T-helper 2 cell (primary cell): ENCODE results near the gene CAPG.

ENCODE experiments used
- DNase-seq, 5 experiments: peaks; one replicate each; pipeline versions ENCODE4 v3.0.0 to v3.0.0-alpha.2; 2012 to 2022

CAPG gene

DNA sequence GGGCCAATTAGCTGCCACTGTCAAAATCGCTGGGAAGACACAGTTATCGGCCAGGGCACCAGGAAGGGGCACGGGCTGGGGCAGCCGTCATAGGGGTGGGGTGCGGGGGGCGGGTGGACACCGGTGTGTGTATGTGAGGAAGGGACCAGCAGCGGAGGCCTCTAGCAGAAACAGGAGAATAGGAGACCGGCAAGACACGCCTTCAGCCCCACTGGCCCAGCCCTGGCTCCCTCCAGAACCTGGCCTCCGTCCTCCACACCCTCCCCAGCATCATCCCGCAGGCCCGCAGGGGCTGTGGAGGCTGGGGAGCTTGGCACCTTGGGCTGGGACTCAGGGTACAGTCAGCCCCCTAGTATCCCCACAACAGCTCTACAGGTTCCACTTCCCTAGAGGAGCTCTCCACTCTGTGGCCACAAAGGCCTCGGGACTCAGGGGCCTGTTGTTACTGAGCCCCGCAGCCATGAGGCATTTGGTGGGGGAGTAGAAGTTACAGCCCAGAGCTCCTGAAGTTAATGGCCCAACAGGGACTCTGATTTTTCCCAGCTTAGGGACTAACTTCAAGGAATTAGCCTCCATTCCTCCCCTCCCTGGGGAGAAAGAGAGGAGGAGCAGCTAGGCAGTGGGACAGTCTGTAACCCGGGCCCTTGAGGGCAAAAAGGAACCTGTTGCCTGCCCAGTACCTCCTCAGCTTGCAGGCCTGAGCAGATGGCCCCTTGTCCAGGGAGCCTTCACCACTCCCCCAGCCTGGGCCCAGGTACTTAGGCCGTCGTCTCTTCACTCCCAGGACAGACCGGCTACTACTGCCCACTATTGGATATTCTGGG, 28.2 kb upstream of the CAPG start:
- DNase-seq = no peak

- peak; percentile 52 to 92 (median 71) for DNase-seq
Observed at GRCh38 chr2:85437488-85438200, 27.5 kb upstream of the CAPG start.

GRCh38 chr2:85436836-85437487, 26.8 kb upstream of the CAPG start:
- no peak for DNase-seq

DNA sequence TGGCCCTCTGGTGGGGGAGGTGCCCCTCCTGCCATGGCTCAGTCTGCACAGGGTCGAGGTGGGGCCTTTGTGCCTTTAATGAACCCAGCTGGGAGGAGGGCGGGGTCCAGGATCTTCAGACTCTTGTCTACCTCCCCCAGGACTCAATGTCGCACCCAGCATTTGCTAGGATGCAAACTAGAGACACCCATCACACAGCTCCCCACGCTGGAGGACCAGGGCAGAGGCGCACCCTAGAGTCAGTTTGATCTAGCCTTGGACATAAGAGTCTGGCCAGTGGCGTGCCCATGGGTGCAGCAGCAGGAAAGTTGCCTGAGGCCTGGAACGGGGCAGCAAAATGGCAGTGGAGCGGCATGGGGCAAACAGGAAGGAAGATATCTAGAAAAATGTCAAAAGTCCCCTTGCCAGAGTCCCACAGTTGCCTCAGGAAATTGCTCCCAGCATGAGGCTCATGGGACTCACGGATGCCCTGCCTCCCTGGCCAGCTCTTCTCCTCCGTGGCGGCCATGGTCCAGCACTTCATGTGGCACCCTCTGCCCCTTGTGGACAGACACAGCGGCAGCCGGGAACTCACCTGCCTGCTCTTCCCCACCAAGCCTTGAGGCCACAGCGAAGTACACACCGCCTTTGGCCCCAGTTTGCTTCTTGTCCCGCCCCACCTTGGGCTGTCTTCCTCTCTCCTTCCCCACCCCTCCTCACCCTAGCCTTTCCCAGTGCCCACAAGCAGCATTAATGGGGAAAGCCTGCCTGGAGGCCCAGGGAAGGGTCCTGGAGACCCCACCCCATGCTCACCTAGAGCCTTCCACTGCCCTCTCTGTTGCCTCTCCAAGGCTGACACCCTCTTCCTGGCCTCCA, 26.0 kb upstream of the CAPG start:
- DNase-seq = no peak

- no peak for DNase-seq
Observed at GRCh38 chr2:85435220-85435958, 25.2 kb upstream of the CAPG start.

DNA sequence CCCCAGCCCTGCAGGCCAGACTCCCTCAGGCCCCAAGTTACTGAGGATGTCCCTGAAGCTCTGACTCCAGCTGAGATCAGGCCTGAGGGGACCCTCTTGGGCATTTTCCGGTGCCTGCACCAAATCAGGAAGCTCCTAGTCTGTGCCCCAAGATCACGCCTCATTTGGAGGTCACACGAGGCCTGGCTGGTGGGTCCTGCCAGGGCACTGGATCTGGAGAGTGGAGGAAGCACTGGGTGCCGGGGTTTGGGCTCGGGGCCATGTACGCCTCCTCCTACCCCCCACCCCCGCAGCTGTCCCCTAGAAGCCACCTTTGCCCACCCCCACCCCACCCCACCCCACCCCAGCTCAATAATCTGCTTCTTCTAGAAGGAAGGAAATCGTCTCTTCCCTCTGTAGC, 24.5 kb upstream of the CAPG start:
- DNase-seq = no peak

DNA sequence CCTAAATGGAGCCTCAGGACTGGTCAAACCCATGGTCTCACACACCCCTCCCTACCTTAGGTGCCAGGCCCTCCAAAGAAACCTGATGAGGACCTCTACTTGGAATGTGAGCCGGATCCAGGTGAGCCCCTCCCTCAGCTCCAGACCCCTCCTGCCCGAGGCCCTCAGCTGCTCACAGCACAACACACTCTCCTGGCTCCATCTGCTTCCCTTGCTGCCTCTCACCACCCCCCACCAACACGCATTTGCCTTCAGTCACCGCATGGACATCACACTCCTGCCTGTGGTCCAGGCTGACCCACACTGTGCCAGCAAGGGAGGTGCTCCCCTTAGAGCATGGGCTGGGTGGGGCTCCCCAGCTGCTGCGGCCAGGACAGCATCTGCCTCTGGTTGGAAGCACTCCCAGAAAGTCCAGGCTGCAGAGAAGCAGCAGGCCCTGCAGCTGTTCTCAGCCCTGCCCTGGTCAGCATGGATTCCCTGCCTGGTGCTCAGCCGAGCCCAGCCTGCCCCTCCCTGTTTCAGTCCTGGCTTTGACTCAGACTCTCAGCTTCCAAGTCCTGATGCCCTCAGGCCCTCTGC, 23.4 kb upstream of the CAPG start:
- no peak for DNase-seq

- no peak for DNase-seq
Observed at GRCh38 chr2:85431570-85432205, 21.5 kb upstream of the CAPG start.

DNA sequence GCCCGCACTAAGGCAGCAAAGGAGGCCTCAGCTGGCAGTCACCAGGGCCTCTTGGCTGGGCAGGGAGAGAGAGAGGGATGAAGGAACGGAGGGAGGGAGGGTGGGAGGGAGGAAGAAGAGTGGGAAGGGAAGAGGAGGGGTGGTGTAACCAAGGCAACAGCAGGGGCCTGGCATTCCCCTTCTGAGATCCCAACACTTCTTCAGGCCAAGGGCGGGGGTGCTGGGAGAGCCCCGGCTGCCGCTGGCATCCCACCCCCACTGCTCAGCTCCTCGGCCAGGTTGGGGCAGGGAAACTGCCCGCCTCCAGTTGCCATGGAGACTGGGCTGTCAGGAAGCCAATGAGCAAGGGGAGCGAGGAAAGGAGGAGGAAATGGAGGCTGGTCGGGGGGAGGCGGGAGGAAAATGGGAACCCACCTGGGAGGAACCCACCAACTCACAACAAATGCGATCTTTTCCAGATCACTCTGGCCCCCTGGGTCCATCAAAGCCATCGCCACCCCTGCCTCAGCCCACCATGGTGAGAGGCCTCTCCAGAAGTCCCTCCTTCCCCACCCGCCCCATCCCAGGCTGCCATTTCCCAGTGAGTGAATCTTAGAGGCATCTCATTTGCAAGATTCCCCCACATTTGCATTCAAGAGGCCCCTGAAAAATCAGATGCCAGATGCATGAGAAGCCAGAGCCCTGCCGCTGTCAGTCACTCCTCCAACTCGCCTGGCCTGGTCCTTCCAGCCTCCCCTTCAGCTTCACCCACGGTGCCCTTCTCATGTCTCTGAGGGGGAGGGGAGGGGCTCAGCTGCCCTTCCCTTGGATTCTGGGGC, 20.8 kb upstream of the CAPG start:
- DNase-seq = no peak

GRCh38 chr2:85429924-85430289, 19.7 kb upstream of the CAPG start:
- no peak for DNase-seq

GRCh38 chr2:85429213-85429923, 19.2 kb upstream of the CAPG start:
- no peak for DNase-seq

DNA sequence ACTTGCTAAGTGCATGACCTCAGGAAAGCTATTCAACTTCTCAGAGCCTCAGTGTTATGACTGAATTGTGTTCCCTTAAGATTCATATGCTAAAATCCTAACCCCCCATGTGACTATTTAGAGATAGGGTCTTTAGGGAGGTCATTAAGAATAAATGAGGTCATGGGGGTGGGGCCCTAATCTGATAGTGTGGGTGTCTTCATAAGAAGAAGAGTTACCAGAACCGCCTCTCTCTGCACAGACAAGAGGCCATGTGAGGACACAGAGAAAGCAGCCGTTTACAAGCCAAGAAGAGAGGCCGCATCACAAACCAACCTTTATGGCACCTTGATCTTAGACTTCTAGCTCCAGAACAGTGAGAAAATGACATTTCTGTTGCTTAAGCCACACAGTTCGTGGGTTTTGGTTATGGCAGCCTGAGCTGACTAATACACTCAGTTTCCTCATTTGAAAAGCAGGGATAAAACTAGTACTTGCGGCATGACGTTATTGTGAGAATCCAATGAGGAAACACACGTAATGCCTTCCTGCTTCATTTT, 18.2 kb upstream of the CAPG start:
- no peak for DNase-seq

DNA sequence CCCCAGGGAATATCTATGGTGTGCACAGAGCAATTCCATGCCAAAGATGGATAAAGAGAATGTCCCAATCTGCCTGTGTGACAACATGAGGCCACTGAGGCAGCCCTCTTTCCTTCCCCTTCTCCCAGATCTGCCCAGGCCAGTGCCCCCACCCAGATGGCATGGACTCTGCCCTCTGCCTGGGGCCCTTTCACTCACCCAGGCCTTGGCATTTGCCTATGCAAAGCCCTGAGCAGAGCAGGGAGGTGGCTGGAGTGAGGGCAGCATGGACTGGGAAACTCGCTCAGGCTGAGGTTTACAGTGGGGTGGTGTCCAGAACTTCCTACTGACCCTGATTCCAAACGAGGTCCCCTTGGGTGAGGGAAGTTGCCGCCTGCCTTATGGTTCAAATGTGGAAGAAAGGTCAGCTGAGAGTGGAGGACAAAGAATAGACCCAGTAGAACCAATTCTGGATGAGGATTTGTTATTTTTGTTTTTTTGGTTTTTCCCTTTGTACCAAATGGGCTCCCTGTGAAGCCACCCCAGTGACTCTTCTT, 17.2 kb upstream of the CAPG start:
- no peak for DNase-seq

DNA sequence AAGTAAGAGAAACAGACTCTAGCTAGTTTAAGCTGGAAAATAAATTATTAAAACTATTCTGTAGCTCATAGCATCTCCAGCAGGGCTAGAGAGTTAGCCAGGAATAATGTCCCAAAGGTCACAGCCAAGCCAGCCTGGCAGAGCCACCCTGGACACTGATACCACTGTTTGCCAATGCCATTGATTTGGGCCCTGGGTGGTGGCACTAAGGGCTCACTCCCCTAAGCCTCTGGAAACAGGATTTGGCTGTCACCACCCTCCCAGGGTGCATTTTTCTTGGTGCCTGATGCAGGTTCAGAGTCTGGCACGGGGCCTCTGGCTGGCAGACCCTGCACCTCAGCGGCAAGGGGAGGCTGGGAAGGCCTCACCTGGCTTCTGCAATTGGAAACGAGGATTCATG, 15.4 kb upstream of the CAPG start:
- DNase-seq = no peak

DNA sequence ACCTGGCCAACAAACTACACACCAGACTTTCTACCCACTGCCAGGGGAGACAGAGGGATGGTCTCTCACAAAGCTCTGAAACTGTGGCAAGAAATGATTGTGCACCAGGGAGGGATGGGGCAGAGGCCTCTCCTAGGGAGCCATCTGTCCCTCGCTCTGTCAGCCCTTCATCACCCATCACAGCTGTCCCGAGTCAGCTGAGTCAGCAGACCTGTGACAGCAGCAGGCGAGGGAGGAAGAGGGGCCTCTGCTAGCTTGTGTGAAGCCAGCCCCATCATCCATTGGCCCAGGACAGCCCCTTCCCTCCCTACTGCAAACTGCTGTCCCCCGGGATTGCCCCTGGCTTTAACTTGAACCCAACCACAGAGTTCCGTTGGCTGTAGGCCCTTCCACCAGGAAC, 13.4 kb upstream of the CAPG start:
- DNase-seq = no peak

DNA sequence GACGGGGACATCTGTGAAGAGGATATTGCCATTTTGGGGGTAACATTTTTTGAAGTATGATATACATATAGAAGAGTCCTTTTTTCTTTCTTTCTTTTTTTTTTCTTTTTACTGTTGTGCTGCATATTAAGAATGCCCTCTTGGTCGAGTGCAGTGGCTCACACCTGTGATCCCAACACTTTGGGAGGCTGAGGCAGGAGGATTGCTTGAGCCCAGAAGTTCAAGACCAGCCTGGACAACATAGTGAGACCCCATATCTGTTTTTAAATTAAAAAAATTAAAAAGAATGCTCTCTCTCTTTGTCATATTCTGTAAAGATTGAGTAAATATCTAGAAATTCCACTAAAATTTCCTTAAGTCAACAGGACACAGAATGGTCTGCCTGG, 11.9 kb upstream of the CAPG start:
- DNase-seq = no peak

- DNase-seq = no peak
Observed at GRCh38 chr2:85421260-85422071, 11.3 kb upstream of the CAPG start.
